GM23338 (cell line): ENCODE measurements around the gene CD2. TPM values are rescaled to one million over a fixed set of nuclear protein-coding genes. Genes with fewer than 3 reads are reported as not detected.
A peak's percentile ranks its signal among the peaks of the same experiment; 100 is the strongest.

ENCODE experiments used
- ATAC-seq: fragments of 200-7000 bp; cut with Tn5 transposase; 3 replicates; pipeline ENCODE4 v1.9.1; 2020
- DNase-seq: peaks from one replicate; pipeline ENCODE4 v3.0.0-alpha.2; 2015; ENCODE audit warnings: low spot score
- H2AFZ ChIP-seq: fragments of 200-600 bp; sonication (generic); 2 replicates; pipeline ENCODE4 v1.8.0; 2016; ENCODE audit warnings: antibody characterized with exemption, mild to moderate bottlenecking, moderate library complexity
- H3F3A ChIP-seq: fragments of 200-600 bp; sonication (generic); replicated peaks from 2 replicates; pipeline ENCODE4 v1.8.0; 2017; ENCODE audit warnings: antibody characterized with exemption, mixed run types, low read depth
- H3K27ac ChIP-seq: fragments of 200-600 bp; sonication (generic); 2 replicates; pipeline ENCODE4 v1.6.1; 2016; ENCODE audit warnings: low read depth
- H3K27me3 ChIP-seq: fragments of 200-600 bp; sonication (generic); 2 replicates; pipeline ENCODE4 v1.8.0; 2016; ENCODE audit warnings: mild to moderate bottlenecking, mixed run types, moderate library complexity; ENCODE audit not compliant: insufficient read depth
- H3K36me3 ChIP-seq: fragments of 200-600 bp; sonication (generic); 2 replicates; pipeline ENCODE4 v1.8.0; 2016; ENCODE audit warnings: mild to moderate bottlenecking; ENCODE audit not compliant: insufficient read depth
- H3K4me1 ChIP-seq: fragments of 200-600 bp; sonication (generic); 2 replicates; pipeline ENCODE4 v1.8.0; 2016; ENCODE audit warnings: mild to moderate bottlenecking, moderate library complexity; ENCODE audit not compliant: insufficient read depth
- H3K4me2 ChIP-seq: fragments of 200-600 bp; sonication (generic); 2 replicates; pipeline ENCODE4 v1.7.1; 2017; ENCODE audit warnings: mixed run types
- H3K4me3 ChIP-seq: fragments of 200-600 bp; sonication (generic); 2 replicates; pipeline ENCODE4 v1.6.1; 2016; ENCODE audit warnings: mixed run types
- H3K79me2 ChIP-seq: fragments of 200-600 bp; sonication (generic); replicated peaks from 2 replicates; pipeline ENCODE4 v1.8.0; 2017; ENCODE audit warnings: mild to moderate bottlenecking; ENCODE audit not compliant: insufficient read depth
- H3K9me2 ChIP-seq: fragments of 200-600 bp; sonication (generic); 2 replicates; pipeline ENCODE4 v1.8.0; 2017; ENCODE audit not compliant: insufficient read depth
- H4K20me1 ChIP-seq: fragments of 200-600 bp; sonication (generic); replicated peaks from 2 replicates; pipeline ENCODE4 v1.8.0; 2017; ENCODE audit warnings: mild to moderate bottlenecking; ENCODE audit not compliant: insufficient read depth
- H3K27ac Mint-ChIP-seq: 2 replicates; pipeline ENCODE4 v1.8.0; 2020; ENCODE audit warnings: inconsistent platforms, mild to moderate bottlenecking, moderate library complexity, mixed read lengths
- H3K27me3 Mint-ChIP-seq: 3 replicates; pipeline ENCODE4 v1.8.0; 2022; ENCODE audit warnings: low read depth, mild to moderate bottlenecking, moderate library complexity, mixed read lengths, inconsistent platforms; ENCODE audit not compliant: insufficient read depth, poor library complexity
- H3K36me3 Mint-ChIP-seq: 3 replicates; pipeline ENCODE4 v1.8.0; 2021; ENCODE audit warnings: low read depth, mild to moderate bottlenecking, inconsistent platforms, moderate library complexity, mixed read lengths
- H3K4me1 Mint-ChIP-seq: 3 replicates; pipeline ENCODE4 v1.8.0; 2020; ENCODE audit warnings: mild to moderate bottlenecking, inconsistent platforms, mixed read lengths
- H3K4me3 Mint-ChIP-seq: 3 replicates; pipeline ENCODE4 v1.8.0; 2021; ENCODE audit warnings: moderate library complexity, mild to moderate bottlenecking, inconsistent platforms, mixed read lengths
- H3K9me3 Mint-ChIP-seq: 3 replicates; pipeline ENCODE4 v1.8.0; 2020; ENCODE audit warnings: moderate library complexity, mild to moderate bottlenecking, inconsistent platforms, mixed read lengths
- CREB1 ChIP-seq: fragments of 250-450 bp; sonication (Bioruptor Pico); IDR thresholded peaks from 2 replicates; pipeline ENCODE4 v1.5.0; 2020; ENCODE audit warnings: low read depth, mild to moderate bottlenecking, moderate library complexity
- EZH2 ChIP-seq: fragments of 200-600 bp; sonication (generic); IDR thresholded peaks from one replicate; pipeline ENCODE4 v1.8.0; 2017; ENCODE audit warnings: antibody characterized with exemption, mild to moderate bottlenecking, low read depth; ENCODE audit not compliant: unreplicated experiment
- STAT1 ChIP-seq: IDR thresholded peaks from one replicate; pipeline ENCODE4 v1.6.1; 2016; ENCODE audit warnings: antibody characterized with exemption; ENCODE audit not compliant: unreplicated experiment
- polyA plus RNA-seq: library from polyadenylated mRNA; unstranded; fragments of >200 nt; fragmentation: Nextera tagmentation; extraction: Ambion mirVana; gene quantifications from 2 replicates; pipeline ENCODE4 v1.2.1, GENCODE V29; 2016
- total RNA-seq: library from RNA; depleted of rRNA; stranded (reverse); fragments of >200 nt; shearing (Covaris generic); gene quantifications from 2 replicates; pipeline ENCODE4 v1.2.3, GENCODE V29; 2014
- TF ChIP-seq, protein P1 (sequence below): fragments of 250-450 bp; sonication (Bioruptor Pico); IDR thresholded peaks from 2 replicates; pipeline ENCODE4 v1.5.0; 2020; ENCODE audit warnings: mild to moderate bottlenecking, moderate library complexity
- TF ChIP-seq, protein P2 (sequence below), 2 experiments: fragments of 200-600 bp in 1 of 2; sonication (generic) in 1 of 2; conservative IDR thresholded peaks; 2 replicates each; pipeline versions ENCODE4 v1.5.1 to v1.6.1; 2016 to 2017; ENCODE audit warnings: antibody characterized with exemption in 2 of 2, low read depth in 2 of 2, mild to moderate bottlenecking in 2 of 2, moderate library complexity in 1 of 2

CD2 gene
- total and polyA plus RNA-seq, 2 experiments from 2014 or later: not detected

DNA sequence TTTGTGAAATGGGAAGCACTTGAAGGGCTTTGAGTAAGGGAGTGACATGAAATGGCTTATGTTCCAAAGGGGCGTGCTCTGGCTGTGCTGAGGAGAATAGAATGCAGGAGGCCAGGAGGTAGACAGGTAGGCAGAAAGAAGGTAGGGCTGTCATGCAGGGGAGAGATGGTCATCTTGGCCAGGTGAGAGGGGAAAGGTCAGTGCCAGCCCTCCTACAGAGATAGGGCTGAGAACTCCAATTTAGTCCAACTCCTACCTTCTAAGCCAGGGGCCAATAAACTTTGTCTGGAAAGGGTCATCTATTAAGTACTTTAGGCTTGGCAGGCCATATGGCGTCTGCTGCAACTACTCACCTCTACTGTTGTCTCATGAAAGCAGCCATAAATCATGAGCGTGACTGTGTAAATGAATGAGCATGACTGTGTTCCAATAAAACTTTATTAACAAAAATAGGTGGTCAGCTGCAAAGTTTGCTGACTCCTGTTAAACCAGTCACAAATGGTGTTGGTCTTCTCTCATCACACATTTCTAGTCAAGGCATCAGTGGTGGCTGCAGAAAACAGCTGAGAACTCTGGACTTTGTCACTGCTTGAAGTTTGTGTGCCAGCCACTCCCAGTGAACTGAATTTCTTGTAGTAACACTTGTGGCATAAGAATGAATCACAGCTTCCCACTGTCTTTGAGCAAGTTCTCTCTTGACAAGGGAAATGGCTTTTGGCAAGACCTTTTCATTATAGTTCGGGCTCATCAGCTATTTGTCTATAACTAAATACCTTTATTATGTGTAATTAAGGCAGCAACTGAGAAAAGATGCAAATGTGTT is 32.0 kb upstream of the CD2 start (continued):
- TF ChIP-seq, protein P1, sequence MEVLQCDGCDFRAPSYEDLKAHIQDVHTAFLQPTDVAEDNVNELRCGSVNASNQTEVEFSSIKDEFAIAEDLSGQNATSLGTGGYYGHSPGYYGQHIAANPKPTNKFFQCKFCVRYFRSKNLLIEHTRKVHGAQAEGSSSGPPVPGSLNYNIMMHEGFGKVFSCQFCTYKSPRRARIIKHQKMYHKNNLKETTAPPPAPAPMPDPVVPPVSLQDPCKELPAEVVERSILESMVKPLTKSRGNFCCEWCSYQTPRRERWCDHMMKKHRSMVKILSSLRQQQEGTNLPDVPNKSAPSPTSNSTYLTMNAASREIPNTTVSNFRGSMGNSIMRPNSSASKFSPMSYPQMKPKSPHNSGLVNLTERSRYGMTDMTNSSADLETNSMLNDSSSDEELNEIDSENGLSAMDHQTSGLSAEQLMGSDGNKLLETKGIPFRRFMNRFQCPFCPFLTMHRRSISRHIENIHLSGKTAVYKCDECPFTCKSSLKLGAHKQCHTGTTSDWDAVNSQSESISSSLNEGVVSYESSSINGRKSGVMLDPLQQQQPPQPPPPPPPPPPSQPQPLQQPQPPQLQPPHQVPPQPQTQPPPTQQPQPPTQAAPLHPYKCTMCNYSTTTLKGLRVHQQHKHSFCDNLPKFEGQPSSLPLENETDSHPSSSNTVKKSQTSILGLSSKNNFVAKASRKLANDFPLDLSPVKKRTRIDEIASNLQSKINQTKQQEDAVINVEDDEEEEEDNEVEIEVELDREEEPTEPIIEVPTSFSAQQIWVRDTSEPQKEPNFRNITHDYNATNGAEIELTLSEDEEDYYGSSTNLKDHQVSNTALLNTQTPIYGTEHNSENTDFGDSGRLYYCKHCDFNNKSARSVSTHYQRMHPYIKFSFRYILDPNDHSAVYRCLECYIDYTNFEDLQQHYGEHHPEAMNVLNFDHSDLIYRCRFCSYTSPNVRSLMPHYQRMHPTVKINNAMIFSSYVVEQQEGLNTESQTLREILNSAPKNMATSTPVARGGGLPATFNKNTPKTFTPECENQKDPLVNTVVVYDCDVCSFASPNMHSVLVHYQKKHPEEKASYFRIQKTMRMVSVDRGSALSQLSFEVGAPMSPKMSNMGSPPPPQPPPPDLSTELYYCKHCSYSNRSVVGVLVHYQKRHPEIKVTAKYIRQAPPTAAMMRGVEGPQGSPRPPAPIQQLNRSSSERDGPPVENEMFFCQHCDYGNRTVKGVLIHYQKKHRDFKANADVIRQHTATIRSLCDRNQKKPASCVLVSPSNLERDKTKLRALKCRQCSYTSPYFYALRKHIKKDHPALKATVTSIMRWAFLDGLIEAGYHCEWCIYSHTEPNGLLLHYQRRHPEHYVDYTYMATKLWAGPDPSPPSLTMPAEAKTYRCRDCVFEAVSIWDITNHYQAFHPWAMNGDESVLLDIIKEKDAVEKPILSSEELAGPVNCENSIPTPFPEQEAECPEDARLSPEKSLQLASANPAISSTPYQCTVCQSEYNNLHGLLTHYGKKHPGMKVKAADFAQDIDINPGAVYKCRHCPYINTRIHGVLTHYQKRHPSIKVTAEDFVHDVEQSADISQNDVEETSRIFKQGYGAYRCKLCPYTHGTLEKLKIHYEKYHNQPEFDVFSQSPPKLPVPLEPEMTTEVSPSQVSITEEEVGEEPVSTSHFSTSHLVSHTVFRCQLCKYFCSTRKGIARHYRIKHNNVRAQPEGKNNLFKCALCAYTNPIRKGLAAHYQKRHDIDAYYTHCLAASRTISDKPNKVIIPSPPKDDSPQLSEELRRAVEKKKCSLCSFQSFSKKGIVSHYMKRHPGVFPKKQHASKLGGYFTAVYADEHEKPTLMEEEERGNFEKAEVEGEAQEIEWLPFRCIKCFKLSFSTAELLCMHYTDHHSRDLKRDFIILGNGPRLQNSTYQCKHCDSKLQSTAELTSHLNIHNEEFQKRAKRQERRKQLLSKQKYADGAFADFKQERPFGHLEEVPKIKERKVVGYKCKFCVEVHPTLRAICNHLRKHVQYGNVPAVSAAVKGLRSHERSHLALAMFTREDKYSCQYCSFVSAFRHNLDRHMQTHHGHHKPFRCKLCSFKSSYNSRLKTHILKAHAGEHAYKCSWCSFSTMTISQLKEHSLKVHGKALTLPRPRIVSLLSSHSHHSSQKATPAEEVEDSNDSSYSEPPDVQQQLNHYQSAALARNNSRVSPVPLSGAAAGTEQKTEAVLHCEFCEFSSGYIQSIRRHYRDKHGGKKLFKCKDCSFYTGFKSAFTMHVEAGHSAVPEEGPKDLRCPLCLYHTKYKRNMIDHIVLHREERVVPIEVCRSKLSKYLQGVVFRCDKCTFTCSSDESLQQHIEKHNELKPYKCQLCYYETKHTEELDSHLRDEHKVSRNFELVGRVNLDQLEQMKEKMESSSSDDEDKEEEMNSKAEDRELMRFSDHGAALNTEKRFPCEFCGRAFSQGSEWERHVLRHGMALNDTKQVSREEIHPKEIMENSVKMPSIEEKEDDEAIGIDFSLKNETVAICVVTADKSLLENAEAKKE: no peak
- TF ChIP-seq, protein P2, sequence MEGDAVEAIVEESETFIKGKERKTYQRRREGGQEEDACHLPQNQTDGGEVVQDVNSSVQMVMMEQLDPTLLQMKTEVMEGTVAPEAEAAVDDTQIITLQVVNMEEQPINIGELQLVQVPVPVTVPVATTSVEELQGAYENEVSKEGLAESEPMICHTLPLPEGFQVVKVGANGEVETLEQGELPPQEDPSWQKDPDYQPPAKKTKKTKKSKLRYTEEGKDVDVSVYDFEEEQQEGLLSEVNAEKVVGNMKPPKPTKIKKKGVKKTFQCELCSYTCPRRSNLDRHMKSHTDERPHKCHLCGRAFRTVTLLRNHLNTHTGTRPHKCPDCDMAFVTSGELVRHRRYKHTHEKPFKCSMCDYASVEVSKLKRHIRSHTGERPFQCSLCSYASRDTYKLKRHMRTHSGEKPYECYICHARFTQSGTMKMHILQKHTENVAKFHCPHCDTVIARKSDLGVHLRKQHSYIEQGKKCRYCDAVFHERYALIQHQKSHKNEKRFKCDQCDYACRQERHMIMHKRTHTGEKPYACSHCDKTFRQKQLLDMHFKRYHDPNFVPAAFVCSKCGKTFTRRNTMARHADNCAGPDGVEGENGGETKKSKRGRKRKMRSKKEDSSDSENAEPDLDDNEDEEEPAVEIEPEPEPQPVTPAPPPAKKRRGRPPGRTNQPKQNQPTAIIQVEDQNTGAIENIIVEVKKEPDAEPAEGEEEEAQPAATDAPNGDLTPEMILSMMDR (conservative IDR thresholded peaks at IDR 0.05; ENCODE audit: low read depth in 2 of 2): no peak
- no peak for TF ChIP-seq CREB1 (CRISPR knock-in tag)
- no peak for TF ChIP-seq STAT1

DNA sequence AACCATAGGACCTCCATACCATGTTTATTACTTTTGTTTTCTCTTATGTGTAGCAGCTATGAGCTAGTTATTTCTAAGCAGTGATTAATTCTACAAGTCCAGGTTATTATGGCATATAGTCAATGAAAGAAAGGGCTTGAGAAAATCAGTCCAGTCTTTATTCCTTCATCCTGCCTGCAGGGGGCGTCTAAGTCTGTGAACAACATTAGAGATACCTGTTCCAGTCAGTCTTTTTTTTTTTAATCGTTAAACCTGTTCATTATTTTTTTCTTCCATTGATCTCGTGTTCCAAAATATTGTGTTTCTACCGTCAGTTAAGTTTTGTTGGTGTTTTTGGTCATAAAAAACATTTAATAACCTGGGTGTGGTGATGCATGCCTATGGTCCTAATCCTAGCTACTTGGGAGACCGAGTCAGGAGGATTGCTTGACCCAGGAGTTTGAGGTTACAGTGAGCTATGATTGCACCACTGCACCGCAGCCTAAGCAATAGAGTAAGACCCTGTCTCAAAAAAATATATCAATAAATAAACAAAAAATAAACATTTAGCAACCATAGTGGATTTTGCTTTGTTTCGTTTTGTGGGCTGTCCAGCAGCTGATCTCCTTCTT is 29.4 kb upstream of the CD2 start:
- H3K4me1 Mint-ChIP-seq: peaks cover 18% of the 10 kb centered on the region
- no peaks in the 10 kb centered on the region for H3F3A ChIP-seq
- H3K4me3 ChIP-seq: no peak overlapping the region
- TF ChIP-seq, protein P2 (conservative IDR thresholded peaks at IDR 0.05; ENCODE audit: low read depth in 2 of 2): peak; percentile 73 to 93
- TF ChIP-seq EZH2 (no peak), STAT1 (no peak)

More for the DNA sequence above, 29.4 kb upstream of the CD2 start:
- peak; percentile 52; the same call in 1 of the 3 replicates for ATAC-seq
- H3K27ac Mint-ChIP-seq: no peak overlapping the region
- Histone ChIP-seq H3K4me2 (no peak overlapping the region), H3K9me2 (0 out of 2 replicates have a peak, but pooled peaks cover 4% of the 10 kb centered on the region), H3K36me3 (no peaks in the 10 kb centered on the region), H2AFZ (no peak overlapping the region), H4K20me1 (no peaks in the 10 kb centered on the region), H3K27me3 (no peaks in the 10 kb centered on the region), H3K79me2 (no peaks in the 10 kb centered on the region), H3K27ac (no peak overlapping the region), H3K4me1 (peaks cover 4% of the 10 kb centered on the region)
- H3K4me3 Mint-ChIP-seq: no peak overlapping the region
- H3K27me3 Mint-ChIP-seq: peaks cover 4% of the 10 kb centered on the region
- H3K9me3 Mint-ChIP-seq: peaks cover under 1% of the 10 kb centered on the region; the same call in 1 of the 3 replicates
- peak; percentile 84 for DNase-seq
- 0 out of 3 replicates have a peak, but pooled peaks cover under 1% of the 10 kb centered on the region for H3K36me3 Mint-ChIP-seq
